NCI-H1694 treated with DMSO at 0.1 percent for 48 hours (cell line): Measurements from ENCODE around the gene TGIF2.
A peak's percentile ranks its signal among the peaks of the same experiment; 100 is the strongest.

ENCODE experiments used
- DNase-seq: peaks from one replicate; lab custom pipeline; 2025; lab: John Stamatoyannopoulos, UW

TGIF2 gene

GRCh38 chr20:36573103-36573797 lies at the start of gene TGIF2:
TGIF2 (plus strand) TSS chr20:36573597; CDS start chr20:36578775, 5,178 bp downstream.
- peak; percentile 7 for DNase-seq

- DNase-seq, result no peak
Observed at GRCh38 chr20:36525620-36526365, 47.6 kb upstream of the TGIF2 start.

- no peak for DNase-seq
Observed at GRCh38 chr20:36526521-36527011, 46.8 kb upstream of the TGIF2 start.

GRCh38 chr20:36527331-36528125 lies 45.9 kb upstream of the TGIF2 start:
- DNase-seq, result no peak

- DNase-seq, result peak; percentile 48
Observed at GRCh38 chr20:36528176-36528874, 45.1 kb upstream of the TGIF2 start.

- no peak for DNase-seq
Observed at GRCh38 chr20:36528875-36529417, 44.5 kb upstream of the TGIF2 start.

GRCh38 chr20:36532388-36532787 lies 41.0 kb upstream of the TGIF2 start:
- DNase-seq, result no peak

DNA sequence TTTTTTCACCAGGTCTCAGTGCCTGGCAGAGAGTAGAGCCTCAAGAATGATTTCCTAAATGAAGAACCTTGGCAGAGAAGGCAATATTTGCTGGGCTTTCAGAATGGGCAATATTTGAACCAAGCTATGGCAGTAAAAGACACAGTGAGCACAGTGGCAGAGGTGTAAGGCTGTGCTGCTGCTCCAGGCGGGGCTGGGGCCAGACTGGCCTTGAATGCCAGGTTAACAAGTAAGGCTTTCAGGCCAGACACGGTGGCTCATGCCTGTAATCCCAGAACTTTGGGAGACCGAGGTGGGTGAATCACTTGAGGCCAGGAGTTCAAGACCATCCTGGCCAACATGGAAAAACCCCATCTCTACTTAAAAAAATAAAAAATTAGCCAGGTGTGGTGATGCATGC lies 40.6 kb upstream of the TGIF2 start:
- no peak for DNase-seq

DNA sequence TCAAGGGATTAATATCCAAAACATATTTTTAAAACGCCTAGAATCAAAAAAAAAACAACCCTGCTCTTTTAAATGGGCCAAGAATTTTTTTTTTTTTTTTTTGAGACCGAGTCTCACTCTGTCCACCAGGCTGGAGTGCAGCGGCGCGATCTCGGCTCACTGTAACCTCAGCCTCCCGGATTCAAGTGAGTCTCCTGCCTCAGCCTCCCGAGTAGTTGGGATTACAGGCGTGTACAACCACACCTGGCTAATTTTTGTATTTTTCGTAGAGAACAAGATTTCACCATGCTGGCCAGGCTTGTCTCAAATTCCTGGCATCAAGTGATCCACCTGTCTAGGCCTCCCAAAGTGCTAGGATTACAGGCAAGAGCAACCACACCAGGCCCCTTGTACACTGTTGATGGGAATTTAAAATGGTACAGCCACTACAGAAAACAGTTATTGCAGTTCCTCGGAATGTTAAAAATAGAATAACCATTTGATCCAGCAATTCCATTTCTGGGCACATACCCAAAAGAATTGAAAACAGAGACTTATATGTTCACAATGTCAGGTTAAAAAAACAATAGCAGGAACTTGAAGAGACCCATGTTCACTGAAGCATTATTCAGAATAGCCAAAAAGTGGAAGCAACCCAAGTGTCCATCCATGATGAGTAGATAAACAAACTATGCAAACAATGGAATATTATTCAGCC lies 35.2 kb upstream of the TGIF2 start:
- no peak for DNase-seq

DNA sequence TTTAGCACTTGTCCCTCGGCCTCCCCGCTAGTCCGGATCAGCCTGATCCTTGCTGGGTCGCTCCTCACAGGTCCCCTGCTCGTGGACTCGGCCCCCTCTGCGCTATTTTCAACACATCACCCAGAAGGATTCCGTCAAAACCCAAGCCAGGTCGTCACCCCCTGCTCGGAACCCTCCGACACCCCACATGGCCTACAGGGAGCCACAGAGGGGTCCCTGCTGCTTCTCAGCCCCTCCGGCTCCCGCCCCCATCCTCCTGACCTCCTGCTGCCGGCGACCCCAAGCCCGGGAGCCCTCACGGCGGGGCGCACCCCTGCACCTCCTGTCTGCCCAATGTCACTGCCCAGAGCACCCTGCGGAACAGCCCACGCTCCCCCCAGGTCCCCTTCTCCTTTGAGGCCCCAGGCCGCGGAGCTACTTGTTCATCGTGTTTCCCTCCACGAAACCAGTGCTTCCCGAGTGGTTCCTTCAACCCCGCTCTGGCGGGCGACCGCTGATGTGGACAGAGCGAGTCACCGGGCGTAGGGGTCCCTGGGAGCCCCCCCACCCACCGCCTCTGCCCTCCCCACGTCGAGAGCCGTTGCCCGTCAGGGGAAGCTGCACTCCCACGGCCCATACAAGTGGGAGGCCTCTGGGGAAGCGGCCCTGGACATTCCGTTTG lies 32.7 kb upstream of the TGIF2 start:
- no peak for DNase-seq

- DNase-seq, result no peak
Observed at GRCh38 chr20:36541227-36541767, 32.1 kb upstream of the TGIF2 start, which contains the start of gene MYL9. MYL9 (plus strand) TSS chr20:36541519; CDS start chr20:36544885, 3,366 bp downstream.

DNA sequence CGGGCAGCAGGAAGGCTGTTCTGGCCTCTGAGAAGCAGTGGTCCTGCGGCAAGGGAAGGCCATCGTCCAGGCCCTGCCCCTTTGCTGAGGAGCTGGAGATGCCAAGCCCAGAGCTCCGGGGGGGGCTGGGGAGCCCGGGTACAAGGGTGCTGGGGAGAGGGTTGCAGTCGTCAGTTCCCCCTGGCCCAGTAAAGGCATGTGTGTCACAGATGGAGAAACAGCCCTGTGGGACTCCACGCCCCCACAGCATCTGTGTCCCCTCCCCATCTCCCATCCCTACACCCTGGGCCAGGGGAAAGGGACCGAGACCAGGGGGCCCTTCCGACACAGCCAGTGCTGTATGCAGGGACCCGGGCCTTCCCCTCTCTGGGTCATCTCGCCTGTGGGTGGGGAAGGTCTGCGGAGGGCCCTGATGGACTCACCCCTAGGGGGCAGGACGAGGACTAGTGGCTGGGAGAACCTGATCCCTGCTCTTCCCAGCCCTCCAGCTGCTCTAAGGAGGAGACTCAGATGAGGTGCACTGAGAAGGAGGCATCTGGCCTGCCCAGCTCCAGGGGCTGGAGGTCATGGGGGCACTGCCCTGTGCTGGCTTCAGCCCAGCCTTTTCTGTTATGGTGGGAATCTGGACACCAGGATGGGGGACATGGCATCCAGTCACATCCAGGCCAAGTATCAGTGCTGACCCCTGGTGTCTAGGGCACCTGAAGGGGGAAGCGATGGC lies 31.5 kb upstream of the TGIF2 start:
- no peak for DNase-seq

- DNase-seq, result no peak
Observed at GRCh38 chr20:36542516-36543183, 30.7 kb upstream of the TGIF2 start.

GRCh38 chr20:36543184-36544133 lies 29.9 kb upstream of the TGIF2 start:
- no peak for DNase-seq

- DNase-seq, result no peak
Observed at GRCh38 chr20:36544134-36545018, 29.0 kb upstream of the TGIF2 start.

DNA sequence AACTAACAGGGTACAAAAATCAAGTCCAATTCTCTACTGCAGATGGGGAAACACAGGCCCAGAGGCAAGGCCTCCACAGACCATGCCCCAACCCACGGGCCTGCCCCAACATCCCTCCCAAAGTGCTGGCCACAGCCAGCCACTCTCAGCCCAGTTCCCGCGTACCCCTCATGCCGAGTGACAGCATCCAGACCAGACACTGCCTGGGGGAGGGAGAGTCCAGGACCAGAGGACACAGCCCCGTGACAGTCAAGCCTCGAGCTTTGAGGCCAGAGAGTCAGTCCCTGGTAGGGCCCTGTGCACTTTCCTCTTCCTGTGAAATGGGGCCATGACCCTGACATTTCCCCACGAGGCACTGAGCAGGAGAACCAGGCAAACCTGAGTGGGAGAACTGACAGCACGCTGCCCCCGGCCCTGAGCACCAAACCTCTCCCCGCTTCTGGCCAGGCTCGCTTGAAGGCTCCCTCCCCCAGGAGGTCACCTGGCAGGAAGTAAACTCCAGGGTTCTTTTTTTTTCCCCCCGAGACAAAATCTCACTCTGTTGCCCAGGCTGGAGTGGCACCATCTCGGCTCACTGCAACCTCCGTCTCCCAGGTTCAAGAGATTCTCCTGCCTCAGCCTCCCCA lies 27.2 kb upstream of the TGIF2 start:
- DNase-seq, result no peak
